Ascending aorta (tissue), 2 donors: Measurements from ENCODE around the gene CYP4F12. TPM values are rescaled to one million over a fixed set of nuclear protein-coding genes. Genes with fewer than 3 reads are reported as not detected.

Experiments
- DNase-seq, 2 donors: peaks; one replicate each; pipeline ENCODE4 v3.0.0-alpha.2; 2019; ENCODE audit warnings: low spot score in 2 of 2
- H3K27ac ChIP-seq, 2 donors: fragments of 200-600 bp; sonication (generic); one replicate each; pipeline ENCODE4 v1.5.1; 2016 to 2017; ENCODE audit warnings: mild to moderate bottlenecking in 1 of 2
- H3K27me3 ChIP-seq: fragments of 200-600 bp; sonication (generic); one replicate; pipeline ENCODE4 v1.5.1; 2017
- H3K36me3 ChIP-seq, 2 donors: fragments of 200-600 bp; sonication (generic); one replicate each; pipeline ENCODE4 v1.5.1; 2016
- H3K4me1 ChIP-seq, 2 donors: fragments of 200-600 bp; sonication (generic); one replicate each; pipeline ENCODE4 v1.5.1; 2016 to 2017; ENCODE audit warnings: mild to moderate bottlenecking in 1 of 2
- H3K4me3 ChIP-seq, 2 donors: fragments of 200-600 bp; sonication (generic); one replicate each; pipeline ENCODE4 v1.5.1; 2016 to 2017; ENCODE audit warnings: mild to moderate bottlenecking in 1 of 2
- H3K9me3 ChIP-seq, 2 donors: fragments of 200-600 bp; sonication (generic); one replicate each; pipeline ENCODE4 v1.5.1; 2016
- CTCF ChIP-seq, 3 experiments: fragments of 200-600 bp in 2 of 3; fragments of 450-650 bp in 1 of 3; sonication (generic) in 2 of 3; IDR thresholded peaks; one replicate each; pipeline ENCODE4 v1.5.1; 2016 to 2019; ENCODE audit warnings: antibody characterized with exemption in 3 of 3, mild to moderate bottlenecking in 1 of 3, moderate library complexity in 1 of 3
- intact Hi-C: fragments of 100-400 bp; cut with DNase I; formaldehyde crosslinking; loops from one replicate; pipeline ENCODE4 v1.15.1; 2023
- total RNA-seq: library from RNA; depleted of rRNA; stranded (reverse); fragments of >200 nt; gene quantifications from one replicate; pipeline ENCODE4 v1.1.0, GENCODE V29; 2016

The CYP4F12 gene
- total RNA-seq, 1 donor from 2014 or later, result 17.2 TPM

- H3K27ac ChIP-seq, result no peak overlapping the region
- no peaks in the 10 kb centered on the region for H3K36me3 ChIP-seq
- no peaks in the 10 kb centered on the region for H3K4me1 ChIP-seq
- no peak for DNase-seq
- H3K27me3 ChIP-seq, result no peaks in the 10 kb centered on the region
- no peak overlapping the region for H3K4me3 ChIP-seq
- no peak for TF ChIP-seq CTCF (IDR thresholded peaks at IDR 0.05)
- intact Hi-C loops, result no loop called here
- H3K9me3 ChIP-seq, result no peaks in the 10 kb centered on the region
These were observed 7.8 kb downstream of the CYP4F12 start for GRCh38 chr19:15680478-15681322.

- intact Hi-C loops, result no loop called here
- Histone ChIP-seq H3K4me1 (no peaks in the 10 kb centered on the region), H3K36me3 (peaks cover 0 to 3% of the 10 kb centered on the region in 2 donors), H3K9me3 (peaks cover 0 to 11% of the 10 kb centered on the region in 2 donors), H3K27me3 (no peaks in the 10 kb centered on the region), H3K27ac (no peak overlapping the region), H3K4me3 (no peak overlapping the region)
- no peak for DNase-seq
- no peak for TF ChIP-seq CTCF (IDR thresholded peaks at IDR 0.05)
These were observed 10.5 kb downstream of the CYP4F12 start for GRCh38 chr19:15683411-15683810.

- intact Hi-C loops, result no loop called here
- Histone ChIP-seq H3K36me3 (peaks cover 0 to 3% of the 10 kb centered on the region in 2 donors), H3K27ac (no peak overlapping the region), H3K4me3 (no peak overlapping the region), H3K27me3 (no peaks in the 10 kb centered on the region), H3K4me1 (no peaks in the 10 kb centered on the region), H3K9me3 (peaks cover 4 to 13% of the 10 kb centered on the region in 2 donors)
- no peak for TF ChIP-seq CTCF (IDR thresholded peaks at IDR 0.05)
- no peak for DNase-seq
These were observed 11.9 kb downstream of the CYP4F12 start for GRCh38 chr19:15684828-15685227.

GRCh38 chr19:15696654-15697194, 23.8 kb downstream of the CYP4F12 start:
- no peaks in the 10 kb centered on the region for H3K36me3 ChIP-seq
- no peak overlapping the region for H3K4me3 ChIP-seq
- no peaks in the 10 kb centered on the region for H3K4me1 ChIP-seq
- H3K27me3 ChIP-seq, result no peaks in the 10 kb centered on the region
- no peak for TF ChIP-seq CTCF (IDR thresholded peaks at IDR 0.05)
- no peaks in the 10 kb centered on the region for H3K9me3 ChIP-seq
- H3K27ac ChIP-seq, result no peak overlapping the region
- no peak for DNase-seq
- intact Hi-C loops, result no loop called here

- H3K4me1 ChIP-seq, result no peaks in the 10 kb centered on the region
- intact Hi-C loops, result no loop called here
- H3K27me3 ChIP-seq, result no peaks in the 10 kb centered on the region
- no peaks in the 10 kb centered on the region for H3K36me3 ChIP-seq
- DNase-seq, result no peak
- no peak overlapping the region for H3K4me3 ChIP-seq
- H3K9me3 ChIP-seq, result no peaks in the 10 kb centered on the region
- no peak overlapping the region for H3K27ac ChIP-seq
- TF ChIP-seq CTCF (IDR thresholded peaks at IDR 0.05), result no peak
These were observed 29.1 kb downstream of the CYP4F12 start for GRCh38 chr19:15701757-15702533.
